MCF 10A (cell line): ENCODE results near the gene DMRT3. TPM values are rescaled to one million over a fixed set of nuclear protein-coding genes. Genes with fewer than 3 reads are reported as not detected.

Experiments used
- BruUV-seq: library from RNA; stranded (reverse); fragments of 400-500 nt; replicated peaks from 2 replicates; lab custom pipeline; 2021; lab: Mats Ljungman, UMichigan
- CTCF ChIA-PET: fragments of 300-600 bp; sonication (Branson Sonifier 250); formaldehyde crosslinking; extraction: SDS; loops from one replicate; lab custom pipeline; 2021; ENCODE audit warnings: antibody characterized with exemption, inconsistent platforms; lab: Yijun Ruan, JAX
- POLR2A ChIA-PET: fragments of 300-600, 350-650 bp; sonication (Branson Sonifier 250); formaldehyde crosslinking; extraction: SDS; loops from one replicate; lab custom pipeline; 2020; ENCODE audit warnings: antibody characterized with exemption, inconsistent platforms; lab: Yijun Ruan, JAX
- DNase-seq: peaks from one replicate; pipeline ENCODE4 v3.0.0-alpha.2; 2018; ENCODE audit not compliant: unreplicated experiment
- H3K27ac Mint-ChIP-seq: one replicate; pipeline ENCODE4 v1.8.0; 2022; ENCODE audit warnings: mild to moderate bottlenecking, low read depth, mixed read lengths; ENCODE audit not compliant: unreplicated experiment
- H3K27me3 Mint-ChIP-seq: one replicate; pipeline ENCODE4 v1.8.0; 2022; ENCODE audit warnings: mixed read lengths; ENCODE audit not compliant: insufficient read depth, unreplicated experiment
- H3K36me3 Mint-ChIP-seq: one replicate; pipeline ENCODE4 v1.8.0; 2022; ENCODE audit warnings: mild to moderate bottlenecking, moderate library complexity, mixed read lengths; ENCODE audit not compliant: insufficient read depth, unreplicated experiment
- H3K4me1 Mint-ChIP-seq: one replicate; pipeline ENCODE4 v1.8.0; 2022; ENCODE audit warnings: mixed read lengths; ENCODE audit not compliant: insufficient read depth, unreplicated experiment
- H3K4me3 Mint-ChIP-seq: one replicate; pipeline ENCODE4 v1.8.0; 2022; ENCODE audit warnings: mild to moderate bottlenecking, moderate library complexity, mixed read lengths; ENCODE audit not compliant: unreplicated experiment
- H3K9me3 Mint-ChIP-seq: one replicate; pipeline ENCODE4 v1.8.0; 2022; ENCODE audit warnings: mixed read lengths; ENCODE audit not compliant: unreplicated experiment
- intact Hi-C: fragments of 100-400 bp; cut with micrococcal nuclease; formaldehyde crosslinking; loops from 2 replicates; pipeline ENCODE4 v1.14.1; 2022
- total RNA-seq: library from RNA; stranded (reverse); gene quantifications from 2 replicates; pipeline ENCODE4 v1.2.3, GENCODE V29; 2022
- TF ChIP-seq, protein P1 (sequence below): fragments of 200-600 bp; IDR thresholded peaks from one replicate; pipeline ENCODE4 v1.8.0; 2022; ENCODE audit warnings: antibody characterized with exemption, mild to moderate bottlenecking; ENCODE audit not compliant: unreplicated experiment

Gene DMRT3
- total RNA-seq, 1 experiment from 2014 or later, result not detected

DNA sequence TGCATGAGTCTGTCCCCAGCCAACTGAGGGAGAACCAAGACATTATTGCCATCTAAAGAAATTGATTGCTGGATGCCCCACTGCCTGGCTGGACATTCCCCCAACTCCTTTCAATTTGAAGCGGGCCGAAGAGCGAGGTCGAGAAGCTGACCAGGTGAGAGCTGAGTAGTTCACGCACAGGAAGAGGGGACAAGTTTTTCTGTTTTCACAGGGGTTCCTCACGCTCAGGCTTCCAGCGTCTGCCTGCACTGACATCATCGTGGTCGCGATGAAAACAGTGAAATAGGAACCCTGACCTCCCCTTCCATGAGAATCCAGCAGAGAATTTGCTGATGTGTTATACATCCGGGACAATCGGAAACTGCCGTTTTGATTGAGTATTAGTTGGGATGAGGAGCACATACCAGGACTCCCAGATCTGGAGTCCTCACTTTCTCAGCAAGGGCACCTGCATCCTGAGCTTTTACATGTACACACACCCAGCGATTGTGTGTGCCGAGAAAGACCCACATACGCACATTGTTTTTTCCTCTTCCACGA is 3.1 kb upstream of the DMRT3 start:
- Mint-ChIP-seq H3K36me3 (no peaks in the 10 kb centered on the region), H3K27ac (no peak overlapping the region), H3K4me1 (no peaks in the 10 kb centered on the region), H3K27me3 (peaks cover 32% of the 10 kb centered on the region), H3K4me3 (no peak overlapping the region), H3K9me3 (no peaks in the 10 kb centered on the region)
- intact Hi-C loops, result no loop called here
- CTCF ChIA-PET, result interaction anchor here (1.3 kb wide), 1 partner anchor 24 kb away, joined by 3 read pairs; no protein-coding TSS in a partner anchor
- no peak for DNase-seq
- POLR2A ChIA-PET, result no interaction called here
- no TSS peak for BruUV-seq
- TF ChIP-seq, protein P1, sequence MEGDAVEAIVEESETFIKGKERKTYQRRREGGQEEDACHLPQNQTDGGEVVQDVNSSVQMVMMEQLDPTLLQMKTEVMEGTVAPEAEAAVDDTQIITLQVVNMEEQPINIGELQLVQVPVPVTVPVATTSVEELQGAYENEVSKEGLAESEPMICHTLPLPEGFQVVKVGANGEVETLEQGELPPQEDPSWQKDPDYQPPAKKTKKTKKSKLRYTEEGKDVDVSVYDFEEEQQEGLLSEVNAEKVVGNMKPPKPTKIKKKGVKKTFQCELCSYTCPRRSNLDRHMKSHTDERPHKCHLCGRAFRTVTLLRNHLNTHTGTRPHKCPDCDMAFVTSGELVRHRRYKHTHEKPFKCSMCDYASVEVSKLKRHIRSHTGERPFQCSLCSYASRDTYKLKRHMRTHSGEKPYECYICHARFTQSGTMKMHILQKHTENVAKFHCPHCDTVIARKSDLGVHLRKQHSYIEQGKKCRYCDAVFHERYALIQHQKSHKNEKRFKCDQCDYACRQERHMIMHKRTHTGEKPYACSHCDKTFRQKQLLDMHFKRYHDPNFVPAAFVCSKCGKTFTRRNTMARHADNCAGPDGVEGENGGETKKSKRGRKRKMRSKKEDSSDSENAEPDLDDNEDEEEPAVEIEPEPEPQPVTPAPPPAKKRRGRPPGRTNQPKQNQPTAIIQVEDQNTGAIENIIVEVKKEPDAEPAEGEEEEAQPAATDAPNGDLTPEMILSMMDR, result no peak

- intact Hi-C loops, result no loop called here
- CTCF ChIA-PET, result interaction anchor here (0.7 to 1.6 kb wide), 4 partner anchors 31 to 169 kb away, joined by 3 to 5 read pairs (median 3); no protein-coding TSS in a partner anchor
- POLR2A ChIA-PET, result no interaction called here
- H3K36me3 Mint-ChIP-seq, result no peaks in the 10 kb centered on the region
- no peak for DNase-seq
- no peak overlapping the region for H3K4me3 Mint-ChIP-seq
- no TSS peak for BruUV-seq
- H3K4me1 Mint-ChIP-seq, result no peaks in the 10 kb centered on the region
- H3K27ac Mint-ChIP-seq, result no peak overlapping the region
- peaks cover 41% of the 10 kb centered on the region for H3K27me3 Mint-ChIP-seq
- TF ChIP-seq, protein P1, result no peak
- H3K9me3 Mint-ChIP-seq, result no peaks in the 10 kb centered on the region
These were observed 2.1 kb upstream of the DMRT3 start for GRCh38 chr9:974031-974995.

GRCh38 chr9:974996-975739 is 1.3 kb upstream of the DMRT3 start:
- POLR2A ChIA-PET, result no interaction called here
- no peaks in the 10 kb centered on the region for H3K4me1 Mint-ChIP-seq
- H3K36me3 Mint-ChIP-seq, result no peaks in the 10 kb centered on the region
- H3K4me3 Mint-ChIP-seq, result no peak overlapping the region
- no peak overlapping the region for H3K27ac Mint-ChIP-seq
- no peaks in the 10 kb centered on the region for H3K9me3 Mint-ChIP-seq
- no peak for DNase-seq
- peaks cover 50% of the 10 kb centered on the region for H3K27me3 Mint-ChIP-seq
- BruUV-seq, result no TSS peak
- intact Hi-C loops, result no loop called here
- TF ChIP-seq, protein P1, result no peak
- CTCF ChIA-PET, result interaction anchor here (0.7 to 1.6 kb wide), 5 partner anchors 30 to 168 kb away, joined by 3 to 5 read pairs (median 3); no protein-coding TSS in a partner anchor
